H7 (cell line): ENCODE measurements around the gene FGGY. TPM values are rescaled to one million over a fixed set of nuclear protein-coding genes. Genes with fewer than 3 reads are reported as not detected.

Experiments
- DNase-seq: peaks from one replicate; pipeline ENCODE4 v3.0.0; 2012
- H3K27me3 ChIP-seq: 2 replicates; pipeline ENCODE4 v1.6.0; 2011; ENCODE audit warnings: mild to moderate bottlenecking, low read length; ENCODE audit not compliant: control insufficient read depth, insufficient read depth
- H3K36me3 ChIP-seq: replicated peaks from 2 replicates; pipeline ENCODE4 v1.5.1; 2011; ENCODE audit warnings: low read length; ENCODE audit not compliant: control insufficient read depth, insufficient read depth
- H3K4me3 ChIP-seq: 2 replicates; pipeline ENCODE4 v1.5.1; 2011; ENCODE audit warnings: low read depth, mild to moderate bottlenecking, control low read depth, low read length, moderate library complexity; ENCODE audit not compliant: insufficient read depth
- total RNA-seq: library from RNA; depleted of rRNA; stranded (reverse); fragments of >200 nt; shearing (Covaris generic); gene quantifications from 2 replicates; pipeline ENCODE4 v1.2.3, GENCODE V29; 2014

Gene FGGY
- total RNA-seq, 1 experiment from 2014 or later = 19.2 TPM

GRCh38 chr1:59743324-59744091 lies 446.6 kb downstream of the FGGY start:
- Histone ChIP-seq H3K4me3 (no peak overlapping the region), H3K27me3 (no peaks in the 10 kb centered on the region), H3K36me3 (no peaks in the 10 kb centered on the region)
- DNase-seq = no peak

DNA sequence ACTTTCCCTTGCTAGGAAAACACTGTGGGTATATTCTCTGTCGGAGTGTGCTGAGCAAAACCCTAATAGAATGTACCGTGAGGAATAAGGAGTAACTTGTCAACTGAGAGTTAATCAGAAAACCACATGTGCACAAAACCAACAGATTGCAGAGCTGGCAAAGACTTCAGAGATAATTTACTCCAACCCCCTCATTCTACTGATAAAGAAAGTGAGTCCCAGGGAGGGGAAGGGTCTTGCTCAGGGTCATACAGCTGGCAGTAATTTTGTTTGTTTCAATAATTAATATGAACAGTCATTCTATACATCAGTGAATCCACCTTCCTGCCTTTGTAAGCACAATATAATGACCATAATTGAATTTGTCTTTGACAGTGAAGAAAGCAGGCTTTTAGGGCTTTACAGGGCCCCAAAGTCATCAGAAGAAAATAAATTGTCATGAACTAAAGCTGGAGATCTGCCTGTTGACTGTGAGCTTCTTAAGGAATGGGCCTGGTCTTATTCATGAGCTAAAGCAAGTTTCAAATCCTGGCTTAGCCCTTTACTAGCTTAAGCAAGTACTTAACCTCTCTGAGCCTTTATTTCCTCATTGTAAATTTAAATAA lies 450.6 kb downstream of the FGGY start:
- no peak for DNase-seq
- Histone ChIP-seq H3K4me3 (no peak overlapping the region), H3K27me3 (no peaks in the 10 kb centered on the region), H3K36me3 (no peaks in the 10 kb centered on the region)

GRCh38 chr1:59748123-59748522 lies 451.2 kb downstream of the FGGY start:
- no peak overlapping the region for H3K4me3 ChIP-seq
- H3K36me3 ChIP-seq = no peaks in the 10 kb centered on the region
- no peak for DNase-seq
- no peaks in the 10 kb centered on the region for H3K27me3 ChIP-seq

DNA sequence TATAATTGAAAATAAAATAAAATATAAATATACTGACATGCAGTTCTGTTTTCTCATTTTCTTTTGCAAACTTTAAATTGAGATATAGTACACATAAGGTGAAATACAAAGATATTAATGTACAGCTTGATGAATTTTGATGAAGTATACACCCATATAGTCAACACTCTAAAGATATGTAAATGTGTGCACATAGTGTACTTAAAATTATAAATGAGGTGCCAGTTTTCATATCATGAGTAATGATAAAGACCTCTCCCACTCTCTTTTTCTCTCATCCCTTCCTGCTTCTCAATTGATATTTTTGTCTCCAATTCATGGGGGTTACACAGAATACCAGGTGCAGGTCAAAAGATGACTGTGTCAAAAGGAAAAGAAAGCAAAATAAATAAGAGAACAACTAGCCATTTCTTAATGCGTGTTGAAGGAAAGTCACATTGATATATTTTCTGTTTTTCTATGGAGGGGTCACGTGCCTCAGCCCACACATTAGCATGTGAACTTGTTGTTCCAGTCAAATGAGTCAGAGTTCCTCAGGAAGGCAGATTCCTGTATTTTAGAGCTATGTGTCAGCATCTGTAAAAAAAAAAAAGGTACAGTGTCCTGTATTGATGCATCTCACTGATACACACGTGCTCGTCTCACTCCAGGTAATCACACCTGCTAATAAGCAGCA lies 453.6 kb downstream of the FGGY start:
- Histone ChIP-seq H3K27me3 (no peaks in the 10 kb centered on the region), H3K4me3 (no peak overlapping the region)

GRCh38 chr1:59751004-59751395 lies 454.1 kb downstream of the FGGY start:
- no peak for DNase-seq
- no peak overlapping the region for H3K4me3 ChIP-seq
- no peaks in the 10 kb centered on the region for H3K36me3 ChIP-seq
- H3K27me3 ChIP-seq = no peaks in the 10 kb centered on the region

More for the DNA sequence above, 453.6 kb downstream of the FGGY start:
- DNase-seq = no peak
- H3K36me3 ChIP-seq = no peaks in the 10 kb centered on the region

GRCh38 chr1:59751801-59752200 lies 454.9 kb downstream of the FGGY start:
- DNase-seq = no peak
- no peak overlapping the region for H3K4me3 ChIP-seq
- H3K36me3 ChIP-seq = no peaks in the 10 kb centered on the region

GRCh38 chr1:59752556-59753414 lies 455.9 kb downstream of the FGGY start:
- Histone ChIP-seq H3K4me3 (no peak overlapping the region), H3K36me3 (no peaks in the 10 kb centered on the region), H3K27me3 (no peaks in the 10 kb centered on the region)
- DNase-seq = no peak

More at GRCh38 chr1:59751801-59752200, 454.9 kb downstream of the FGGY start:
- H3K27me3 ChIP-seq = no peaks in the 10 kb centered on the region

DNA sequence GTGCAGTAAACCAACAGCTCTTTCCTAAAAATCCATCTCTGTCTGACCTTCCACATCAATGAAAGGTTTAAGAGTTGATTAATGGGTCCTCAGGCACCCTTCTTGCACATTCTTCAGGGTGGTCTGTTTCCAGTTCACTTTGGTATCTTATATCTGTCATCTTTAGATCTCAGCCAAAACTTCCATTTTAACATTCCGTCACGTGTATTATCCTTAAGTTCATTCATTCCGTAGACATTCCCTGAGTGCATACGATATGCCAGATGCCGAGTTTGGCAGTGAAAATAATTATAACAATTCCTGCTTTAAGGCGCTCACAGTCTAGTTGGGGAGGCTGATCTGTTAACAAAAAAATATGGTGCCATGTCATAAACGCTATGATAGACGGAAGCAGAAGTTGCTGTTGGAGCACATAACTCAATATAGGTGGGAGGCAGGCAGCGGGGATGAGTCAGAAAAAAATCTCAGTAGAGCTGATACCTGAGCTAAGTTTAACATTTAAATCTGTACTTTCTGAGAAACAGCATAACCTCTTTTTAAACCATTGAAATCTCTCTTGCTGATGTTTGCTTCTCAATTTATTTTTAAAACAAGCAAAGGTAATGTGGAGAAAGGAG lies 458.3 kb downstream of the FGGY start:
- Histone ChIP-seq H3K27me3 (no peaks in the 10 kb centered on the region; the same call in 1 of the 2 replicates), H3K36me3 (no peaks in the 10 kb centered on the region), H3K4me3 (no peak overlapping the region)
- no peak for DNase-seq

DNA sequence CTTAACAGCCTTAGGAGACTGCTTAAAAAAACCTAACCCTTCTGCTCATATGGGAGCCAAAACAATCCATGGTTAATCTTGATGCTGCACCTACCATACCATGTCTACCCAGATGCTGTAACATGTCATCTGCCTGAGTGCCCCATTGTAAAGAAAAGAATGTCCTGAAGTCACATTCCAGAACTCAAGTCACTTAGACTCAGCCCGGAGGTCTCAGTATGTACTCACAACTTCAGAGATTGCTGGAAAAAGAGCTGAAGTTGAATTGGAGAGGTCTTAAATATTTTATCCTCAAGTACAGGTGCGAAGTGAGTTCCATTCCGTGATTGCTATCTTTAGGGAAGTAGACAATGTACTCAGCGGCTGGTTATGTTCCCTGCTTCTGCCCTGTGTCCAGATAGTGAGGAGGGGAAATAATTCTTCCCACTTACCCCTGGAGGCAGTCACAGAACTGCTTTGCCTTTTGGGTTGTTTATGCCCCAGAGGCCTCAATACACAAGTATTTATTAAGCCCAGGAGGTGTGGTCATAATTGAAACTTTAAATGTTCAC lies 460.4 kb downstream of the FGGY start:
- Histone ChIP-seq H3K27me3 (no peaks in the 10 kb centered on the region; the same call in 1 of the 2 replicates), H3K4me3 (no peak overlapping the region), H3K36me3 (no peaks in the 10 kb centered on the region)
- DNase-seq = no peak

DNA sequence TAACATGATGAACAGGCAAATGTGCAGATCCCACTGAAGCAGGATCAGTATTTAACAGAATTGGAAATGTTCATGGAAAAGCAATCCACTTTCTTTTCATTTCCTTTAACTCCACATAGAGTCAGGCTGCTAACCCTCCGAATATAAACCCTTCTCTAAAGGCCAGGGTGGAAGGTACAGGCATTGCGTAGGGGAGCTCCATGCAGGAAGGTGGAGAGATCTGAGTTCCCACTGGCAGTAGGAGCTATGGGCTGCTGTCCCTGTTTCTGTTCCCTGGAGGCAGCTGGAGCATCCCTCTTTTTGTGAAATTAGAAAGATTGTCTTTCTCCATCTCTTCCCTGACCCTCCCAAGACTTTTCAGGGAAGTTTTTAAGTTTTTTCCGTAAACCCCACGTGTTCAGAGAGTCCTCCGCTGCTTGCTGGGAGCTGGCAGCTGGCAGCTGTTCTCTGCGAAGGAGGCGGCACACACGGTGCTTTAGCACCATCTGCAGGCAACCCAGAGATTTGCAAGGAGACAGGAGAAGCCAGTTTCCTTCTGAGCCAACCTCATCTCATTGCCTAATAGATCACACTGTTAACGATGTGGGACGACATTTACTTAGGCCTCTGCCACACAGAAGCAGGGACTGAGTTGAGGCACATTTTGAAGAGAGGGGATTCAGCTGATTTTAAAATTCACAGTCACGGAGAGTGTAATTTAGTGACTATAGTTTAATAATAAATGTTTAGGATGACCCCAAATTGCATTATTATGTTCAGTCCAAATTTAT lies 462.4 kb downstream of the FGGY start:
- H3K36me3 ChIP-seq = no peaks in the 10 kb centered on the region
- no peak overlapping the region for H3K4me3 ChIP-seq
- no peaks in the 10 kb centered on the region; the same call in 1 of the 2 replicates for H3K27me3 ChIP-seq
- DNase-seq = peak; percentile 71

DNA sequence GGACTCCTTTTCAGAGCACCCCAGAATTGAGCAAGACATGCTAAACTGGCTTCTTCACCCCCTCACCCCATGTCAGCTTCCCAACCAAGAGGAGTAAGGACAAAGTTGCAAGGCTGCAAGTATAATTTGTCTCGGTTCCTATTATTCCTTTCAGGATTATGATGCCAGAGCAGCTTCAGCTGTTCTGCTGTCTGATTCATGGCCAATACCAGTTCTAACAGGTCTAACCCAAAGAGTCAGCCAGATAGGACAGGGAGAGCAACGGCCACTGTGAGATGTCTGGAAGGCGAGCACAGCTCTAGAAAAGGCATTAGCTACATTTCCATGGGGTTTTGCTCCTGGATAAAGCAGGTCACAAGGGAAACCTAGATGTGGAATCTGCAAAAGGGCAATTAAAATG lies 464.5 kb downstream of the FGGY start:
- Histone ChIP-seq H3K4me3 (no peak overlapping the region), H3K27me3 (no peaks in the 10 kb centered on the region; the same call in 1 of the 2 replicates), H3K36me3 (no peaks in the 10 kb centered on the region)
- DNase-seq = no peak

DNA sequence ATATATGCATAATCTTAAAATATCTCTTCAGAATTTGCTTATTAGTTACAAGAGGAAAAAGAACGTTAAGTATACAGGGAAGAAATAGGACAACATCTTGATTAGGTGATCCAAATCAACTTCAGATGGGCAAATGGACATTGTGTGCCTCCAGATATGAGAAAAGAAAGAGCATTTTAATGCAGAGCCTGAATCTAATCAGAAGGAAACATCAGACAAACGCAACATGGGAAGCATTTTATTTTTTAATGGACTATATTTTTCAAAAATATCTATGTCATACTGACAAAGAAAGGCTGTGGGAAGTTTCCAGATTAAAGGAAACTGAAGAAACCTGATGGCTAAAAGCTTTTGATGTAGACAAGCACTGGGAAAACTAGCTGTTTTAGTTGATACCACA lies 466.5 kb downstream of the FGGY start:
- Histone ChIP-seq H3K4me3 (no peak overlapping the region), H3K36me3 (no peaks in the 10 kb centered on the region), H3K27me3 (no peaks in the 10 kb centered on the region; the same call in 1 of the 2 replicates)
- DNase-seq = no peak

GRCh38 chr1:59765011-59765730 lies 468.3 kb downstream of the FGGY start:
- no peaks in the 10 kb centered on the region for H3K36me3 ChIP-seq
- DNase-seq = no peak
- H3K4me3 ChIP-seq = no peak overlapping the region
- no peaks in the 10 kb centered on the region for H3K27me3 ChIP-seq
